GM15510 (cell line): ENCODE results near the gene PRPSAP2.

Experiments used
- POLR2A ChIP-seq: IDR thresholded peaks from 3 replicates; pipeline ENCODE4 v1.6.1; 2011; ENCODE audit warnings: borderline replicate concordance; ENCODE audit not compliant: insufficient read length; ENCODE audit errors: extremely low read depth

PRPSAP2 gene

DNA sequence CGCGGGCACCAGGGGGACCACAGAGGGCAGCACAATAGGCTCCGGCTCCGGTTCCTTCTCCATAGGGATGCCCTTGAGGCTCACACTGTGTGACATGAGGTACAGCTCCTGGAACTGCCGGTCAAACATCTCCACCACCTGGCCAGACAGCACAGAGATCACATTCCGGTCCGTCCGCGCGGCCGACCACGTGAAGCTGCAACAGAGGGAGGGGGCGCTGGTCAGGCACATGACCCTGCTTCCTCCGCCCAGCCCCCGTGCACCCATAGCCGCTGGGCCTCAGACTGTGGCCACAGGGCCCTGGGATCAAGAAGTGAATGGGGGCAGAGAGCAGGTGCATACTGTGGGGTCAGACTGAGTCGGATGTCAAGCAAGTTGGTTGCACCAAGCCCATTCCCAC is 120.7 kb downstream of the PRPSAP2 start:
- no peak for TF ChIP-seq POLR2A
